Inflammatory macrophage (primary cell): ENCODE results near the gene OTUD4.
A peak's percentile ranks its signal among the peaks of the same experiment; 100 is the strongest.

ENCODE experiments used
- DNase-seq, 2 donors: peaks; one replicate each; pipeline ENCODE4 v3.0.0-alpha.2; 2020 to 2022

The OTUD4 gene

DNA sequence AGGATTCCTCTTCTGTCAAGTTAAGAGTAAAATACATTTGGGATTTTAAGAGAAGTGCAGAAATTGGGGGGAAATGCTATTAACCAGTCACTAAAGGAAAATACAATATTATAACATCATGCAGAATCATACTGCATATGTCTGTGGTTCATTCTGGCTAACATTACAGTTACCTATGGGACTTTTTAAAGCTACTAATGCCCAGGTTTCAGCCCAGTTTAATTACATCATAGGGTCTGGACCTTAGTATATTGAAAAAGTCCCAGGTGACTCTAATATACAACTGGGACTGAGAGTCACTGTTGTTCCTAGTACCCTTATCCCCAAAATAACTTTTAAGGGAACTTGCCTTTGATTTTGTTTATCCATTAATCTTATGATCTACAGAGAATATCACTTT lies 72.3 kb downstream of the OTUD4 start:
- DNase-seq: no peak

DNA sequence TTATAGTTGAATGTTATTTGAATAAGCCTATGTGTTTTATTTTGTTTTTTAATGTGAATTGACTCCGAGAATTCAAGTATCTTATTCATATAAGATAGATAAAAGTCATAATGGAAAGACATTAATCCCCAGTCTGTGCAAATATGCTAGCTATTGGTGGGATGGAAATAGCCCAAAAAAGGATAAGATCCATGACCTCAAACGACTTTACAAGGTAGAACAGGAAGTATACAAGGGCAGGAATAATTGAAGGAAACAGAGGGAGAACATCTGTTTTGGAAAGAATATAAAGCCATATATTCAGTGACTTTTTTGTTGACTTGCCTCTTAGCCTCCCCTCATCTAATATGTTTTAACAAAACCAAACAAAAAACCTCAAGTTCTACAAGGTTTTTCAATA lies 73.3 kb downstream of the OTUD4 start:
- no peak for DNase-seq

DNA sequence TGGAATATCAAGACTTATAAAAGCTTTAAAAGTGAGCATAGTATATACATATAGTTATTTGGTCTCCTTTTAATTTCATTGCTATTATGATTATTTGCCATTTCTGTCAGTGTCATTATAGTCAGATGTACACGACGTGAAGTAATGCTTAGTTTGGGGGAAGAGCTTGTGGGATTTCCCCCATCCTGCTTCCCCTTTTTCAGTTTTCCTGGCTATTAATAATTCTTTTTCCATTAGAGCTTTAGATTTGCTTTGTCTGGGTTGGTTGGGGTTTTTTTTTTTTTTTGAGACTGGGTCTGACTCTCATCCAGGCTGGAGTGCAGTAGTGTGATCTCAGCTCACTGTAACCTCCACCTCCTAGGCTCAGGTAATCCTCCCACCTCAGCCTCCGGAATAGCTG lies 76.9 kb downstream of the OTUD4 start:
- peak; percentile 64 to 75 for DNase-seq

DNA sequence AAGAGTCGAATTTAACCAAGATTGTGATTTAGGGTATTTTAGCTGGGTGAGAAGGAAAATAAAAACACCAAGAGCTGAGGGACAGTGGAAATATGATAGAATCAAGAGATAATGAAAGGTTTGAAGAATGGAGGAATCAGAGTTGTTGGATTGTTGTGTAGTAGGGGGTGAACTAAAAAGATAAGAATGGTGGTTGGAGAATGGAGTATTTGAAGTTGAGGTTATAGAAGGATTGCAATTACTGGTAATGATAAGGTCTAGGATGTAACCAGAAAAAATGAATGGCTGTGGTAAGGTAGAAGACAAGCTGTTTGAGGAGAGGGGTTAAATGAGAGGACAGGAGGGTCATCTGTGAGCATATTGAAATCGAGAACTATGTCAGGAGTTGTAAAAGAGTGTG lies 77.8 kb downstream of the OTUD4 start:
- DNase-seq: no peak

DNA sequence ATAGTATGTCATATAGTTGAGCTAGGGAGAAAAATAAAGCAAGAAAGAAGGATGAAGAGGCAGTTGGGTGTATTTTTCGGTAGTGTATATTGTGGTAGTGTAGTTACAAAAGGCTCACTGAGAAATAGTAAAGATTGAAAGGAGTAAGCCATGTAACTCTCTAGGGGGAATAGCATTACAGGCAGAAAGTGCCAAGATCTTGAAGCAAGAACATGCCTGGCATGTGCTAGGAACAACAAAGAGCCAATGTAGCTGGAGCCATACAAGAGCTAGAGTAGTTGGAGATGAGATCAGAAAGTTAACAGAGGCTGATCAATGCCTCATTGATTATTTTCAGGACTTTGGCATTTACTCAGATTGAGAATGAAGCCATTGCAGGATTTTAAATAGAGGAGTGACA lies 79.3 kb downstream of the OTUD4 start:
- DNase-seq: no peak

DNA sequence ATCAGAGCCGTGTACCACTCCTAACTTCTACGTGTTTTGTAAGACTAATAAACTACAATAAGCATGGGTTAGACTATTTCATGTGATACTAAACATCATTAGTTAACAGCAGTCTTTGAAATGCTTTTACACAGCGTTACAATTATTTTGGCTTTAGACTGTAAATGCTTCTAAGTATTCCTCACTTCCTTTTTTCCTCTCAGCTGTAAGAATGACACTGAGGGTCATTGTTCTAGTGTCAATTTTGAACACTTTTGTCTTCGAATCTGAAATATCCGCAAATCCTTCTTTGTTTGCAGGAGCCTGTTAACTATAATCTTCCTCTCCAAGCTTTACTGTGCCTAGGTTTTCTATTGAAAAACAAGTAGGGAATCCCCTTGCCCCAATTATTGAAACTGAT lies 80.7 kb downstream of the OTUD4 start:
- peak in 1 of 2 donors; percentile 6 for DNase-seq

DNA sequence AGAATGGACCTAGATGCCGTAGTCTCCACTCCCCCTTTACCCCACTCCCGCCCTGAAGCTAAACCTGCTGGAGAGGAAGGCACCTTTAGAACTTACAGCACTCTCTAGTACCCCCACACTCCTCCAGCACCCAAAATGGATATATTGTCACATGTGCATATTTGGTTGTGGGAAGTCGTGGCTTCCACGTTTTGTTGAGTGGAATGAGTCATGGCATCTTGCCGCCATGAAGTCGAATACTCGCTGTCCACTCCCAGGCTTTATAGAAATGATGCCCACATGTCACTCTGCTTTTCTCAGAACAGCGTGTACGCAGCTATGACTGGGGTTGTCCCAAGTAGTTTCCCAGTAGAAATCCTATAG lies 81.7 kb downstream of the OTUD4 start:
- peak; percentile 70 to 80 for DNase-seq

DNA sequence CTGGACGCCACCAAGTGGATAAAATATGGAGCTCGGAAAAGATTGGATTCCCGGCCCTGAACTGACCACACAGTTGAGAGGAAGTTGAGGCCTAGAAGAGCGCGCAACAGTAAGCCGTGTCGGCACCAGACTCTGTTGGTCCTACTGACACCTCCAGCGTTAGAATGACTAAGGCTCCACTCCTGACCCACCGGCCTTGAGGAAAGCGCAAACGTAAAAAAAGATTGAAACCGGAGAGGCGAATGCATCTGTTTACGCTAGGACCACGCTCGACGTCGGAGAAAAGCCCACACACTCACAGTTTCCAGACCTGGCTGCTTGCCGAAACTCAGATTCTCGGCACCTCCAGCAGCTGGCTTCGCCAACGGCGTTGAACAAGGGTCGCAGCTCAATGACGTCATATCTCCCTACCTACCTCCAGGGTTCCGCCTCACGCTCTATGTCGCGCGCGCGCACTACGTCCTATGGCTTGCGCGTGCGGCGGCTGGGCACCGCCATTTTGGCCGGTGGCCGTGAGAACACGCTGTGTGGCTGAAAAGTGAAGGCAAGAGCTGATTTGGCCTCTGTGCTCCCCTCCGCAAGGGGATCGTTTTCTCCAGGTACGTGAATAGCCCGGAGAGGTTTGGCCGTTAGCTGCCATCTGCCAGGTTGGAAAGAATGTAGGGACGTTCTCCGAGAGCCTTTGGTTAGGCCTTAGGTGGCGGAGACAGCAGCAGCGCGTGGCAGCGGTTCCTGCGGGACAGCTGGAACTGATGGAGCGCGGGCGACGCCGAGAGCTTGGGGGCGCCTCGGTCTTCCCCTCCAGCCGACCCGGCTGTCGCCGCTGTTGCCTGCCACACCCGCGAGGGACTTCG lies 82.3 kb downstream of the OTUD4 start, which contains the start of the genes ABCE1 and ANAPC10:
ABCE1 (plus strand) TSS at position 491 of the 854 bp plus-strand sequence. CDS start 6,102 bp downstream, outside the sequence.
ANAPC10 (minus strand) TSS at position 376 of the 854 bp plus-strand sequence. CDS start 2,097 bp downstream, outside the sequence.
- DNase-seq: peak; percentile 97 to 99

DNA sequence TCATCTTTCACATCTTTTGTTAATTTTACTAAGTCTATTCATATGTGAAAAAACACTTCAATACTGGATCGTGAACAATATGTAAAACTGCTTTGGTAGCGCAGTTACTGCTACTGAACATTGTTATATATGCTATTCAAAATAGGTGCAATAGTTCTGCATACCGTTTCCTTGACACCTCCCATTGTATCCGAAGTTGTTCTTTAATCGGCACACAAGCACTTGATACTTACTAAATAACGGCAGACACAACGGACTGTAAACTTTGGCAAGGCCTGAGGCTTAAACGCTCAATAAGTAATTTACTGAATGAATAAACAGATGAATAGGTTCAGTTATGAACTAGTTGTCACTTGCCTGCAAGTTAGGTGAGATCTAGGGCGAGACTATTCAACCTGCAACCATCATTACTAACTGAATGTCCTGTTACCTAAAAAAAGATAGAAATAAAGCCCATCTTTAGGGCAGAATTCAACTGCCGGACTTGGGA lies 83.0 kb downstream of the OTUD4 start:
- no peak for DNase-seq

DNA sequence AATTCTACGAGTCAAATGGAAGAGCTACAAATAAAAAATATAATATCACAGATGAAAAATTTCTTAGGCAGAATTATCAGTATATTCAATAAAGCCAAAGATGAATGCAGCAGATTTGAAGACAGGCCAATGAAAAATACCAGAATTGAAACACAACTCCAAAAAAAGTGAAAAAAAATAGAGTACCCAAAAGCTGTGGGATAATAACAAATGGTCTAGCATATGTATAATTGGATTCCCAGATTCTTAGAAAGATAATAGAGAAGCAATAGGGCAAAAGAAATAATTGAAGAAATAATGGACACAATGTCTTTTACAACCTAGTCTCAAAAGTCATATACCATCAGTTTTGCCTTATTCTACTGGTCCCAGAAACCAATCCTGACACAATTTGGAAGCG lies 86.8 kb downstream of the OTUD4 start:
- no peak for DNase-seq

DNA sequence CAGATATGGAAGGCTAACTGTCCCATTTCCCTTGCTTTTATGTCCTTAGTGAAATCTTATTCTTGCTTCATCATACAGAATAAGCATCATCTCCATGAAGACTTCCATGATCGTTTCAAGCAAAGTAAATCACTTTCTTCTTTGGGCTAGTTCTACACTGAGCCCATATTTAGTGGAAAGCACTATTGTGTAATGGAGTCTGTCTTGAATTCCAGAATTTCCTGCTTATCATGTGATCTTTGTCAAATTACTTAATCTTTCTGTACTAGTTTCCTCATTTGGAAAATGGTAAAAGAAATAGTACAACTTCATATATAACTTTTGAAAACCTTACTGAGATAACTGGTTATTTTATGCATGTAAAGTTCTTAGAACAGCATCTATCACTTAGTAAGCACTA lies 90.0 kb downstream of the OTUD4 start:
- peak; percentile 7 to 62 for DNase-seq

DNA sequence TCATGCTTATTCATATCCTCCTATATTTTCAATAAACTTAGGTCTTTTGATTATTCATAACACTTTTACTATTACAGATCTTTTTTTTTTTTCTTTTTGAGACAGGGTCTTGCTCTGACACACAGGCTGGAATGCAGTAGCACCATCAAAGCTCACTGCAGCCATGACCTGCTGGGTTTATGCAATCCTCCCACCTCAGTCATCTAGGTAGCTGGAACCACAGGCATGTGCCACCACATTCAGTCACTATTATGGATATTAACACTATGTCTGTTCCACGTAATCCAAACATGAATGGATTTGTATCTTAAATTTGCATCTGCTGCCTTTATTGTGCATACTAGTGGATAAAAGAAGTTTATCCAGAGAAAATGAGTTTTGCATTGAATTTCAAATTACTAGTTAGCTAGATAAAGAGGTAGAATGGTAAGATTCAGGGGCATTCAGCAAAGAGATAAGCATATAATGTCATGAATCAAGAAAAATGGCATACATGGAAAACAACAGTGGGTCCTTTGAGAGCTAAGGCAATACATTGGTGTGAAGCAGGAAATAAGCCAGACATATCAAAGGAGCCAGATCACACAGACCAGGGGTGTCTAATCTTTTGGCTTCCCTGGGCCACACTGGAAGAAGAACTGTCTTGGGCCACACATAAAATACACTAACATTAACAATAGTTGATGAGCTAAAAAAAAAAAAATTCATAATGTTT lies 96.3 kb downstream of the OTUD4 start:
- no peak for DNase-seq
